GM19025 (cell line): ENCODE data around the gene GFY.

Experiments used
- ATAC-seq: cut with Tn5 transposase; IDR thresholded peaks from one replicate; pipeline ENCODE4 v1.9.1; 2021; ENCODE audit warnings: mild to moderate bottlenecking, low read depth, moderate library complexity; ENCODE audit not compliant: unreplicated experiment

The GFY gene

DNA sequence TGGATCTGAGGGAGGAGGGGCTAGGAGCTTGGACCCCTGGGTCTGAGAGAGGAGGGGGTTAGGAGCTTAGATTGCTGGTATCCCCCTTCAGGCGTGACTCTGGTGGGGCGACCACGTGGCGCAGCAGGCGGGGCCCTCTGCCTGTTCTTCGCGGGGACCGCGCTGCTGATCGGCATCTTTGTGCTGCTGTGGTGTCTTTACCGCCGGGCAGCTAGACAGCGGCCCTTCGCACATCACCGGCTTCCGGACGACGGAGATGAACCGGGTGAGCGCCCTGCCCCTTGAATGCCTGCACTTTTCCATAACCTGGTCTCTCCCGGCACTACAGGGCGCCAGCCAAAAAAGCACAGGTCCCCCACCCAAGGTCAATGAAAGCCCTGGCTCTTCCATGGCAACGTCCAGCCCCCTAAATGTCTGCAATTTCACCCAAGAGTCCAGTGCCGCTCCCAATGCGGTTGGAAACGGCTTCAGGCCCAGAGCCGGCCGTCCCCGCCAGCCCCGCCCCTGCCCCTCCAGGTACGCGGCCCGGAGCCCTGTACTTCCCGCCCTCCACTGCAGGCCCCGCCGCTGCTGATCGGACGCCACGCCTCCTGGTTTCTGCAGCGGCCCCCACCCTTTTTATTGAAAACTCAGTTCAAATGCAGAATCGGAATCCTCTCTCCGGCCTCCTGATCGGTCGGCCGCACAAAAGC lies 2.8 kb downstream of the GFY start:
- no peak for ATAC-seq

DNA sequence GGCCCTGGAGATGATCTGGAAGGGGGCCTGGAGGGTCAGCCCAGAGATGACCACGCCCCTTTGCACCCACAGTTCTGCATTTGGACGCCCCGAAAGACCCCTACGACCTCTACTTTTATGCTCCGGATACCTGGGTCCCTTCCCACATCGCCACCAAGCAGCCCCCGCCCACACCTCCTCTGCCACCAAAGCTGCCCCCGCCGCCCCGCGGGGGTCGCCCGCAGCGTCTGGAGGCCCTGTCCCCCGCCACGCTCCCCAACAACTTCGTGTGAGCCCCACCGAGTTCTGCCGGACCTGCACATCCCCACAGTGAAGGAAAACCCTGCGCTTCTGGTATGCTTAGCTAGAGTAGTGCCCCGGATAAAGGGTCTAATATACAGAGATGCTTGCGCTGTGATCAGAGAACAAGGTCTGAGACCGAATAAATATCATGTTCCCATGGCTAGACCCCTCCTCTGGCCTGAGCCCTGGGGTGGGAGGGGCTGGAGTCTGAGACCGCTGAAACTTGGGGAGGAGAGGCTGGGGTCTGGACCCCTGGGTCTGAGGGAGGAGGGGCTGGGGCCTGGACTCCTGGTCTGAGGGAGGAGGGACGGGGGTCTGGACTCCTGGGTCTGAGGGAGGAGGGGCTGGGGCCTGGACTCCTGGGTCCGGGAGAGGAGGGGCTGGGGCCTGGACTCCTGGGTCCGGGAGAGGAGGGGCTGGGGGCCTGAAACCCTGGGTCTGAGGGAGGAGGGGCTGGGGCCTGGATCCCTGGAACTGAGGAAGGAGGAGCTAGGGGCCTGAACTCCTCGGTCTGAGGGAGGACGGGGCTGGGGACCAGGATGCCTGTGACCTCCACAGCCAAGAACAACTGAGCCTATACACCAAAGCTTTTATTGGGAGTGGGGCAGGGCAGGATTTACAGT lies 3.6 kb downstream of the GFY start:
- ATAC-seq: no peak

DNA sequence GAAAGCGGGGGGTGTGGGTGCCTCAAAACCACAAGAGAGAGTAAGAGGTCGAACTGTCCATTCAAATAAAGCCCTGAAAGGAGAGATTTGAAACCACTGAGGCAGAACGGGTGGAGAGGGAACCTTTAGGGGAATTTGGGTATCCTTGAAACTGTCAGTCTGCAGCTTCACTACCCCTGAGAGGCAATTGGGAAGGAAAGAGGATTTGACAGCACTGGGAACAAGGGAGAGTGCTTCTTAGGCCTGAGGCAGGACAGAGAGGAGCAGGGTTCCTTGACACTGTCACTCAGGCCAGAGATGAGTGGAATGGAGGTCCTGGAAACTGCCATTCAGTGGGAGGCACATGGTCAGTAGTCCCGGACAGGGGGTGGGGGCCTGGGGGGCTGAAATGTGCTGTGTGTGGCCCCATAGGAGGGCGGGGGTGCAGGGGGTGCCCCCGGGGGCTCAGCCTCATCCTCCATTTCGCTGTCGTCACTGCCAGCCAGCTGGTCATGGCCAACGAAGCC lies 5.0 kb downstream of the GFY start:
- no peak for ATAC-seq

DNA sequence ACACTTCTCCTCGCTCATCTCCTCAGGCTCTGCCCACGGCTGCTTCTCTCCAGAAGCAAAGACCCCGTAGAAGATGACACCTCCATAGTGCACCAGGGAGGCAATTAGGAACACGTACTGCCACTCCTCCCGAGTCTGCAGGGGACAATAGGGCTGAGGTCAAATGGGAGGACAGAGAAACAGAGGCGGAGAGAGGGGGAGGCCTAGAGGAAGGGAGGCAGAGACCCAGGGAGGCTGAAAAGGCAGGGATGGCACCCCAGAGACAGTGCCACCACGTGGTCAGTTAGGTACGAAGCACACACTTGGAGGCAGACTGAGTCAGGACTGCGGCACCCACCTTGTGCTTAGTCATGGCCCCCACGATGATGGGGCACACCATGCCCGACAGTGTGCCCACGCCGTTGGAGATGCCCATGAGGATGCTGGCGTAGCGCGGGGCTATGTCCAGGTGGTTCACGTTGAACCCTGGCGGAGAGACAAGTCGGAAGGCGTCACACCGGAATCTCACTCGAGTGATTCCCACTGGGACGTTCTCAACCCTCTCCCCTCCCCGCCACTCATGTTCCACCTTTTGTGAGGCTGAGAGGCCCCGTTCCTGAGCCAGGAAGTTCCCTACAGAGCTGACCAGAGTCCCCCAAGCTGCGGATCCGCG lies 5.6 kb downstream of the GFY start:
- ATAC-seq: no peak

DNA sequence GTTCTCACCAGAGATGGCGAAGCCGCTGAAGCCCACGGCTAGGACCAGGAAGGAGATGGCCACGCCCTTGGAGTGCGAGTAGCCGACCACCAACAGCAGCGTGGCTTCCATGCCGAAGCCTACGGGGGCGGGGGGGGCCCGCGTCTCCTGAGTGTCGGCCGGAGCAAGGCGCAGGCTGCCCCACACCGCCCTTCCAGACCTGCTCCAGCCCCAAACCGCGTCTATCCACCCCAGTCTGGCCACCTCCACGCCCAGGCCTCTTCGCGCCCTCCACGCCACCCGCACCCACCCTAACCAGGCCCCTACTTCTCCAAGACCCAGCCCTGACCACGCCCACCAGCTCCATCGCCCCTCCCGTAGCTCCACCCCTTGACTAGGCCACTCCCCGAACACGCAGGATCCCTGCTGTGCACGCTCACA lies 6.2 kb downstream of the GFY start:
- no peak for ATAC-seq

DNA sequence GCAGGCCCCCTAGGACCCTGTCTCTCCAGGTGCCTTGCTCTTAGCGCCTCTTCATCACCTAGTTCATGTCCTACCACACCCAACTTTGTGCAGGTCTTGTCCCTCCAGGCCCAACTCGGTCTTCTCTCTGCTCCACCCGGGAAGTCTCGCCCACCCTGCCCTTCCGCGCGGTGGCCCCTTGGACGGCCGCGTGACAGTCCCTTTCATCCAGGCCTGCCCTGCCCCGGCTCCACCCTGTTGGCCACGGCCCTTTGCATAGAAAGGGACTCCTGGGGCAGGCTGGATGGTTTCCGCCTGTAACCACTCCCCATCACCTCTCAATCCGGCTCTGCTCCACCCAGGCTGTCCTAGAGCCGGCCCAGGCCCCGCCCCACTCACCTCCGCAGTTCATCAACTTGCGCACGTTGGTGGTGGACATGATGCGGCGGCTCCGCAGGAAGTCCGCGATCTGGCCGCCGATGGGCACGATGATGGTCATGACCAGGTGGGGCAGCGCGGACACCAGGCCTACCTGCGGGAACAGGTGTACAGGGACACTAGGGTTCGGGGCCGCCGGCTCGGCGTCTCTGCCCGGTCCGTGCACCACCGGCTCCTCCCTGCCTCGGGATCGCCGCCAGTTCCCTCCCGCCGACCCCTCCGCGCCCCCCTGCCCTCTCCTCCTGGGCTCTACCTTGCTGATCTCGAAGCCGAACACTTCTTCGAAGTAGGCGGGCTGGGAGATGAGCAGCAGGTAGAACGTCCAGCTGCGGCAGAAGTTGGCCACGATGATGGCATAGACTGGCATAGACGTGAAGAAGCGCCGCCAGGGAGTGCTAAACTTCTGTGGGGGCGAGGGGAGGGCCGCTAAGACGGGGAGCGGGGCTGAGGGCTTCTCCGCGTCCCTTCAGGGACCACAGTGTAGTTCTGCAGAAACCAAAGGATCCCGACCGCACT lies 7.2 kb downstream of the GFY start:
- ATAC-seq: no peak

DNA sequence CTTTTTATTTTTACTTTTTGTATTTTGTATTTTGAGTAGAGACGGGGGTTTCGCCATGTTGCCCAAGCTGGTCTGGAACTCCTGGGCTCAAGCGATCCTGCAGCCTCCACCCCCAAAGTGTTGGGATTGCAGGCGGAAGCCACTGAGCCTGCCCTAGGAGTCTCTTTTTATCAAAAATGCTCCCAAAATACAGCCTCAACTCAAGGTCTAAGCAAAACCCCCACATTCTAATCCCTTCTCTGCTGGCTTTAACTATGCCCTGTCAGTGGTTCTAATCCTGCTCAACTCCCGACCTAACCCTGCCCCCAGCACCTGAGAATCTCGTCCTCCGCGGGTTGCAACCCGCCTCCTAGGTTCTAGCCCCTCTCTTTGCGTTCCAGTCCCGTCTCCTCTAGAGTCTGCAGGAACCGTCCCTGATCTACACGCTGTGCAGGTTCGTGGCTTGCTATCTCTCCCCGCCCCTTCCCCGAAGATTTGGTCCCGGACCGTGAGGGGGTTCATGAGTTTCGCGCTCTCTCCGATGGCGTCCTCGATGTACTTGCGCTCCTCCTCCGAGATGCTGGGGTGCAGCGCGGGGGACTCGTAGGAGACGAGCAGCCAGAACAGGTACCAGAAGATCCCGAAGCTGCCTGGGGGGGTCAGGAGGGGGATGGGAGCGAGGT lies 8.2 kb downstream of the GFY start:
- no peak for ATAC-seq

DNA sequence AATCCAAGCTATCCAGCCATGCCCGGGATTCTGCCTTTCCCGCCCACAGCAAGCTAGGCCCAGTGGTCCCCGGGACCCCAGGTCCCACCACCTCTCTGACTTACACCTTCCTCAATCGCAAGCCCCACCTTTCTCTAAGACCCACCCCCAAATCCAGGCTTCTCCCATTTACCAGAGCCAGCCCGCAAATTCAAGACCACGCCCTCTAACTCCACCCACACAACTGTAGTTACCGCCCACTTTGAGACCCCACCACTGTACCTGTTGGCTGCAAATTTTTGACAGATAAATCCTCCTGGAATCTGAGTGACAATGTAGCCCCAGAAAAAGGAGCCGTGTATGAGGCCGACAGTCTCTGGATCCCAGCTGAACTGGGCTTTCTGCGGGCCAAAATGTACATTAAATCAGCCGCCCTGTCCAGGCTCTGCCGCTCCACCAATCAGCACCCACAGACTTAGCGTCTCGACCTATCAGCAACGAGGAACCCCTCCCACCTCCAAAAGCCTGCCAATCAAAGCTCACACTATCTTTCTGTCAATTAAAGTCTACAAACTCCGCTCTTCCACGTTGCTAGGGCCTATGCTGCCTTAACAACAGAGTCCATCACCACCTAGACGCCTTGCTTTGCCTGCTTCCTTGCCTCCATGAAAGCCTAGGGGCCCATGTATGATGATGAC lies 9.9 kb downstream of the GFY start:
- ATAC-seq: no peak

DNA sequence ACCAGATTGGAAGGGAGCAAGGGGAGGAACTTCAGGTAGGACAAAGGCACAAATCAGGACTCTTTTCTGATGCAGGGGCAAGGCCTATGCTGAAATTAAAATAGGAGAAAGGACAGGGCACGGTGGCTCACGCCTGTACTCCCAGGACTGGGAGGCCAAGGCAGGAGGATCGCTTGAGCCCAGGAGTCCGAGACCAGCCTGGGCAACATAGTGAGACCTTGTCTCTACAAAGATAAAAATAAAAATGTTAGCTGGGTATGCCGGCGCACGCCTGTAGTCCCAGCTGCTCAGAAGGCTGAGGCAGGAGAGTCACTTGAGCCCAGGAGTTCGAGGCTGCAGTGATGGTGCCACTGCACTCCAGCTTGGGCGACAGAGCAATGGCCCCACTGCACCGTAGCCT lies 10.5 kb downstream of the GFY start:
- ATAC-seq: no peak

DNA sequence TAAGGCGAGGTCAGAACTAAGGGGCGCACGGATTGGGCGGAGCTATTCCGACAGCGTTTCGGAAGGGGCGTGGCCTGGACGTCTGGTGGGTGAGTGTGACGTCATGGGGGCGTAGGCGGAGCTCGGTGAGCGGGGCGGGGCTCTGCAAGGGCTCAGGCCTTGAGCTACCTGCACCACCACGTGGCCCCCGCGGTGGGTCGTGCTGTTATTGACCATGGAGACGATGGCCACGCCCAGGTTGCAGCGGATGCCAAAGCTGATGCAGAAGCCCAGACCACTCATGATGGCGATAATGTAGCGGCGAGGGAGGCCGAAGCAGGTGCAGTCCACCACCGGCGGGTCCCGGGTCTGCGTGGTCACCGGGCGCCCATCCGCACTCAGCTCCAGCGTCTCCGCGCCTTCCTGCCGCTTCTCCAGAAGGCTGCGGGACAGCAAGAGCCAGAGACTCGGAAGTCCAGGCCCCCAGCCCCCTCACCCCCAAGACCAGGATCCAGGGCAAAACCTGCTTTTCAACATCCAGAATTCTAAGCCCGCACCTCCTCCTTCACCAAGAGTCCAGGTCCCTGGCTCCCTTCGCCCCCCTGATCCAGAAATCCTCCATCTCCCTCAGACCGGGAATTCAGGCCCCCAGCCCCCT lies 11.3 kb downstream of the GFY start:
- ATAC-seq: no peak

DNA sequence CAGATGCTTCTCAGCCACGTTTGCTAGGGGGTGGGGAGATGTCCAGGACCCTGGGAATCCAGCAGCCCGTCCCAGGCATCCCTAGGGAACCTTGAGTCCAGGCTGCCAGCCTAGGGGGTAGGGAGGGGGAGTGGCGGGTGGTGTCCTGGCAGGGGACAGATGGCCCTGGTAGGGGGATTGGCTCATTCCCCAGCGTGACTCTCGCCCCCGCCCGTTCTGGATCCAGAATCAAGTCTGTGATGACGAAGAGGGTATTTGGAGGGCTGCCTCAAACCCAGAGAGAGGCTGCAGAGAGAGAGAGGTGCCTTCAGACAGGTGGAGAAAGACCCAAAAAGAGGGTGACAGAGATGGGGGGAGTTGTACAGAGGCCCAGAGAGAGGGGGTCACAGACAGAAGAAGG lies 12.0 kb downstream of the GFY start:
- ATAC-seq: no peak

DNA sequence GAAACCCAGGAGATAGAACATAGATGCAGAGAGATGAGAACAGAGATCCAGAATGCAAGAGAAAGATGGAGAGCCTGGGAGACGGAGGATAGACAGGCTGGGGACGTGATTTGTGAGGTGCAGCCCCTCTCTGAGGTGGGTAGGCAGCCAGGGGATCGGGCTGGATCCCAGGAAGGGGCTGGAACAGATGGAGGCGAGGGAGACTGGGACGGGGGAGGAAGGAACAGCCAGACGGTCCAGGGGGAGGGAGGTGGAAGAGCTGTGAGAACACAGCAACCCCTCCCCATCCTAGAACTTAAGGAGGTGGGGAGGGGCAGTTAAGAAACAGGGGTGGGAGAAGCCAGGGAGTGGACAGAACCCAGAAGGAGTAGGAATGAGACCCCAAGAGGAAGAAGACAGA lies 13.1 kb downstream of the GFY start:
- ATAC-seq: no peak

DNA sequence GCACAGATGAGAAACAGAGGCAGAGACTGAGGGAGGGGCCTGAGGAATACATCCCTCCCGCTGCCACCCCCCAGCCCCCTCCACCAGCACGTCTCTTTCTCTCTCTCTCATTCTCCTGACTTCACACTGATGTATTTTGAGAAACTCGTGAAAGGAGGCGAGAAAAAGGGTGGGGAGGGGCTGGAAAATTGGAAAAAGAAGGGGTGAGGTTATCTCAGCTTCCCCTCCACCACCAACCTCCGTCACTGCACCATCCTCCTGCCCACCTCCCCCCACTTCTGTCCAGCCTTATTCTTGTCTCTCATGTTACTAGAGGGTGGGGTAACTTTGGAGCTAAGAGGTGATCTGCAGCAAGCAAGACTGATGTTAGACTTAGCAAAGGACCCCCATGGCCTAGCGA lies 14.6 kb downstream of the GFY start:
- no peak for ATAC-seq

DNA sequence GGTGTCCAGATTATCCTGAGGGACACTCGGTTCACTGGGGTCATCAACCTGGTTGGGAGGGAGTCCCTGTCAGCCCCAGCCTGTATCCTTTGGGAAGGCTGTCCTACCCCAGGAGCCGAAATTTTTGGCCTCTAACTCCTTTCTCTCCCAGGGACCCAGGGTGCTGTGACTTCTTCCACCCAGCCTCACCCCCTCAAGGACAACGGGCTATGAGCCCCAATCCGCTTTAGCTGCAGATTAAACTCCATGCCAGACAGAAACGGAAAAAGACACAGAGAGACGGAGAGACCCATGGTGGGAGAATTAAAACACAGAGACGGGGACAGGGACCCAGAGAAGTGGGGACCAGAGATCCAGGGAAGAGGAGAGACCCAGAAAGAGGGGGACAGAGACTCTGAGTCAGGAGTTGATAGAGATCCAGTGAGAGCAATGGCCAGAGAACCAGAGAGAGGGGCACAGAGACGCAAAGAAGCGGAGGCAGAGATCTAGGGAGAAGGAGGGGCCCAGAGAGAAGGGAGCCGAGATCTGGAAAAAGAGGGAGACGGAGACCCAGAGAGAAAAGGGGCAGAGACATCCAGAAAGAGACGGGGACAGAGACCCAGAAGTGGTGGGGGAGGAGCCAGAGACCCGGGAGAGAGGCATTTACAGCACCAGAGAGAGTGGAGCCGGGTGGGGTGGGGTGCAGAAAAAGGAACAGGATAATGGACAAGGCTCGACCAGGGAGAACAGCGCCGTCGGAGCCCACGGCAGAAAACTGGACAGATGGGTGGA lies 15.4 kb downstream of the GFY start:
- no peak for ATAC-seq

DNA sequence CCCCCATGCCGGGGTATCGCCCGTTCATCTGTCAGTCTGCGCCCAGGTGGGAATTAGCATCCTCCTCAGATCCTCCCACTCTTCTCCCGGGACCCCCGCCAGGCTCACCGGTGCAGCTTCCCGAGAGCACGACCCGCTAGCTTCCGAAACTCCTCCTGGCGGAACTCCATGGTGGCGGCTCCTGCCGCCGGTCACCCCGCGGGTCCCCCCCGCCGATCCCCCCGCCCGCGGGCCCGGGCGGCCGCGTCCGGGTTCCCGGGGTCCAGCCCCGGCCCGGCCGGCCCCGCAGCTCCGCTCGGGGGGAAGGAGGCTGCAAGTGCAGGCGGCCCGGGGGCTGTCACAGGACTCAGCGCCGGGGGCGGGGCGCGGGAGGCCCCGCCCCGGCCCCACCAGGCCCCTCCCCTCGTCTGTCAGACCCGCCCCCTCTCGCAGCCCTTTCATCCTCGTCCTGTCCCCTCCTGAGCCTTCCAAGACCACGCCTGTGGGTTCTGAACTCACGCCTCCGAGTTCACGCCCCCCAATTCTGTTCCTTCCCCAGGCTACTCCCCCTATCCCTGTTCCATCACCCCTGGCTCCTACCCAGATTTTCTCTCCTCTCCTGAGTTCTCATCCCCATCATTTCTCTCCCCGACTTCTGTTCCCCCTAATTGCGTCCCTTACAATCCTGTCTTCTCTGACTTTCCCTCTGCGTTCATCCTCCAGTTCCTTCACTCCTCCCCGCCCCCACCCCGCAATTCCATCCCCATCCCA lies 16.2 kb downstream of the GFY start, which contains the start of gene SLC17A7:
Gene SLC17A7, minus strand, starts transcription at position 318 of the 750 bp plus-strand sequence. Its CDS starts 148 bp downstream, at position 170.
- no peak for ATAC-seq

DNA sequence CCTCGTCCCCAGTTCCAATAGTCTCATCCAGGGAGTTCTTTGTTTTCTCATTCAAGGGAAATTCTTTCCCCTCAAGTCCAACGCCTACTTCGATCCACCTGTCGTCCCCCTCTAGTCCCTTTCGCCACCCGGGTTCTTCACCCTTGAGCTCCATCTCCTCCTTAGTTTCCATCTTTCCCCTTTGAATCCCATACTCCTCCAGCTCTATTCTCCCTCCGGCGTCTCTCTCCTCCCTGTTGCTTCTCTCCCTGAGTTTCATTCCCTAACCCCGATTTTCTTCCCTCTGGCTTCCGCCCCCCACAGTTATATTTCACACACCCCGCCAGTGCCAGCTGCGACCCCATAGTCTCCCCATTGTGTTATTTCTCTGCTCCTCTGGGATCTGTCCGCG lies 16.8 kb downstream of the GFY start:
- ATAC-seq: no peak

DNA sequence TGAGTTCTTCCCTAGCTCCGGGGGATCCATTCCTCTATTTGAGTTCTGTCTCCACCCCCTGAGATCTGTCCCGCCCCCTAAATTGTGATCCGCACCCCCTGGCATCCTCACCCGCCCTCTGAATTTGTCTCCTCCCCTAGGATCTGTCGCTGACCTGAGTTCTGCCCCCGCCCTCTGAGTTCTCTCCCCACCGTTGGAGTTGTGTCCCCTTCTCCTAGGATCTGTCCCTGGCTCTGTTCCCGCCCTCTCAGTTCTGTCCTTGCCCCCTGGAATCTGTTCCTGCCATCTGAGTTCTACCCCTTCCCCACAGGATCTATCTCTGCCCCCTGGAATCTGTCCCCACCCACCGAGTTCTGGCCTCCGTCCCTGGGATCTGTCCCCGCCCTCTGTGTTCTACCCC lies 17.2 kb downstream of the GFY start:
- no peak for ATAC-seq
